Activated CD4-positive, alpha-beta T cell treated with anti-CD3 and anti-CD28 coated beads, Interleukin-2, amount 10 ng/mL, durations not matched to agents 7 days and 5 days (primary cell): ENCODE measurements around the gene DOCK4. TPM values are rescaled to one million over a fixed set of nuclear protein-coding genes. Genes with fewer than 3 reads are reported as not detected.

ENCODE experiments used
- CTCF ChIA-PET: fragments of 350-600 bp; sonication (Branson Sonifier 250); formaldehyde crosslinking; loops from one replicate; lab custom pipeline; 2021; ENCODE audit warnings: antibody characterized with exemption; lab: Charles Lee
- POLR2A ChIA-PET: fragments of 350-600 bp; sonication (Branson Sonifier 250); formaldehyde crosslinking; loops from one replicate; lab custom pipeline; 2021; ENCODE audit warnings: antibody characterized with exemption; lab: Charles Lee
- DNase-seq: peaks from one replicate; pipeline ENCODE4 v3.0.0-alpha.2; 2020
- H3K27ac Mint-ChIP-seq: one replicate; pipeline ENCODE4 v1.8.0; 2021; ENCODE audit warnings: mild to moderate bottlenecking, moderate library complexity, mixed read lengths
- H3K27me3 Mint-ChIP-seq: one replicate; pipeline ENCODE4 v1.8.0; 2021; ENCODE audit warnings: mixed read lengths
- H3K36me3 Mint-ChIP-seq: one replicate; pipeline ENCODE4 v1.8.0; 2021; ENCODE audit warnings: low read depth, mixed read lengths
- H3K4me1 Mint-ChIP-seq: one replicate; pipeline ENCODE4 v1.8.0; 2021; ENCODE audit warnings: mixed read lengths
- H3K4me3 Mint-ChIP-seq: one replicate; pipeline ENCODE4 v1.8.0; 2021; ENCODE audit warnings: mild to moderate bottlenecking, moderate library complexity, mixed read lengths
- H3K9me3 Mint-ChIP-seq: one replicate; pipeline ENCODE4 v1.8.0; 2021; ENCODE audit warnings: mixed read lengths
- total RNA-seq, 2 experiments: library from RNA; stranded (reverse); gene quantifications; one replicate each; pipeline ENCODE4 v1.2.3, GENCODE V29; 2021

Gene DOCK4
- total RNA-seq, 2 experiments from 2014 or later = 0.12 to 0.25 TPM

GRCh38 chr7:112143136-112143535, 63.1 kb downstream of the DOCK4 start:
- no peak for DNase-seq
- no peaks in the 10 kb centered on the region for H3K9me3 Mint-ChIP-seq
- no peak overlapping the region for H3K4me3 Mint-ChIP-seq
- H3K27ac Mint-ChIP-seq = no peak overlapping the region
- no peaks in the 10 kb centered on the region for H3K36me3 Mint-ChIP-seq
- peaks cover 5% of the 10 kb centered on the region for H3K27me3 Mint-ChIP-seq
- H3K4me1 Mint-ChIP-seq = no peaks in the 10 kb centered on the region
- POLR2A ChIA-PET = no interaction called here
- CTCF ChIA-PET = interaction anchor here (1.3 kb wide), 1 partner anchor 65 kb away, joined by 3 read pairs; no protein-coding TSS in a partner anchor

DNA sequence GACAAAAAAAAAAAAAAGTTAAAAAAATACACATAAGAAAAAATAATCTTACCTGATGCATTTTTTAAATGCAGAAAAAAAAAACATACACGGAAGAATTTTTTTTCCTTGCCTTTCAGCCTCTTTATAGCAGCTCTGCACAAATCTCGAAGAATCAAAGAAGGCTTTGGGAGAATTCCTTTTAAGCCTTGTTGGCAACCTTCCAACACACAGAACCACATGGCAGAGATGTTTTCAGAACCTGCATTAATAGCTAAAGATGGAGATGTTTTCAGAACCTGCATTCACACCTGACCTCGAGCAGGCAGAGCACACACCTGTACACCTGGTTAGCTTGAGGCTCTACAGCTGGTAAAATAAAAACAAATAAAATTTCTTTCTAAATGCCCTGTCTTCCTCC, 65.6 kb downstream of the DOCK4 start:
- no peak for DNase-seq
- Mint-ChIP-seq H3K27ac (no peak overlapping the region), H3K4me1 (no peaks in the 10 kb centered on the region), H3K4me3 (no peak overlapping the region), H3K9me3 (no peaks in the 10 kb centered on the region), H3K27me3 (no peaks in the 10 kb centered on the region), H3K36me3 (no peaks in the 10 kb centered on the region)
- CTCF ChIA-PET = no interaction called here
- POLR2A ChIA-PET = no interaction called here

DNA sequence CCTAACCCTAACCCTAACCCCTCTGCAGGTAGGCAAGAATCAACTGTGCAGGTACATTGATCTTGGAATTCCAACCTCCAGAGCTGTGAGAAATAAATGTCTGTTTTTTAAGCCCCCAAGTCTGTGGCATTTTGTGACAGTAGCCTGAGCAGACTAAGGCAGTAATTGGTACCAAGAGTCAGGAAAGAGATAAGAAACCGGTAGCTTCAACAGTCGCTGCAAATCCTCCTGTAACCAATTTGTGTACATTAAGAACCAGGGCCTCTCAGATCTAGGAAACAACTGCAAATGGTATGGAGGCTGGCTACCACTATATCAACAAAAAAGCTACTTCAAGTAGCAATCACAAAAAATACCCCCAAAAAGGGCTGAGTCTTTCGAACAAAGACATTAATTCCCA, 67.3 kb downstream of the DOCK4 start:
- Mint-ChIP-seq H3K4me1 (no peaks in the 10 kb centered on the region), H3K27me3 (no peaks in the 10 kb centered on the region), H3K27ac (no peak overlapping the region), H3K4me3 (no peak overlapping the region), H3K36me3 (no peaks in the 10 kb centered on the region), H3K9me3 (no peaks in the 10 kb centered on the region)
- CTCF ChIA-PET = no interaction called here
- no peak for DNase-seq
- POLR2A ChIA-PET = no interaction called here

DNA sequence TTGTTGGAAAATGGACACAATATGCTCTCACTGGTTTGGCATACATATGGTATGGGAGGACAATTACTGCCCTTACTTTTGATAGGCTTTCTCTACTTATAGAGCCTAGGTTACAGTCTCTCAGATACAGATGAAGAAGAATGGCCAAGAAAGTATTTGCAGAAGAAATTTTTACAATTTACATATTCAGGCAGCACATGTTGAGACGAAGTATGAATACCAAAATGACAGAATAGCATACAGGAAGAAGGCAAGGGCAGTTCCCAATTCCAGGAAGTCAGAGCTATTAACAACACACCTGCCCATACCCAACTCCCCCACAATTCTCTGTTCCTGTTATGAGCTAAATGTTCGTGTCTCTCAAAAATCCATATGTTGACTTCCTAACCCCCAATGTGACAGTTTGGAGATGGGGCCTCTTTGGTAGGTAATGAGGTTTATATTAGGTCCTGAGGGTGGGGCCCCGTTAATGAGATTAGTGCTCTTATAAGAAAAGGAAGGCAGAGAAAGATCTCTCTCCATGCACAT, 67.8 kb downstream of the DOCK4 start:
- H3K27me3 Mint-ChIP-seq = no peaks in the 10 kb centered on the region
- H3K4me3 Mint-ChIP-seq = no peak overlapping the region
- ChIA-PET POLR2A (no interaction called here), CTCF (no interaction called here)
- H3K36me3 Mint-ChIP-seq = no peaks in the 10 kb centered on the region
- no peaks in the 10 kb centered on the region for H3K9me3 Mint-ChIP-seq
- no peak for DNase-seq
- H3K4me1 Mint-ChIP-seq = no peaks in the 10 kb centered on the region
- no peak overlapping the region for H3K27ac Mint-ChIP-seq

DNA sequence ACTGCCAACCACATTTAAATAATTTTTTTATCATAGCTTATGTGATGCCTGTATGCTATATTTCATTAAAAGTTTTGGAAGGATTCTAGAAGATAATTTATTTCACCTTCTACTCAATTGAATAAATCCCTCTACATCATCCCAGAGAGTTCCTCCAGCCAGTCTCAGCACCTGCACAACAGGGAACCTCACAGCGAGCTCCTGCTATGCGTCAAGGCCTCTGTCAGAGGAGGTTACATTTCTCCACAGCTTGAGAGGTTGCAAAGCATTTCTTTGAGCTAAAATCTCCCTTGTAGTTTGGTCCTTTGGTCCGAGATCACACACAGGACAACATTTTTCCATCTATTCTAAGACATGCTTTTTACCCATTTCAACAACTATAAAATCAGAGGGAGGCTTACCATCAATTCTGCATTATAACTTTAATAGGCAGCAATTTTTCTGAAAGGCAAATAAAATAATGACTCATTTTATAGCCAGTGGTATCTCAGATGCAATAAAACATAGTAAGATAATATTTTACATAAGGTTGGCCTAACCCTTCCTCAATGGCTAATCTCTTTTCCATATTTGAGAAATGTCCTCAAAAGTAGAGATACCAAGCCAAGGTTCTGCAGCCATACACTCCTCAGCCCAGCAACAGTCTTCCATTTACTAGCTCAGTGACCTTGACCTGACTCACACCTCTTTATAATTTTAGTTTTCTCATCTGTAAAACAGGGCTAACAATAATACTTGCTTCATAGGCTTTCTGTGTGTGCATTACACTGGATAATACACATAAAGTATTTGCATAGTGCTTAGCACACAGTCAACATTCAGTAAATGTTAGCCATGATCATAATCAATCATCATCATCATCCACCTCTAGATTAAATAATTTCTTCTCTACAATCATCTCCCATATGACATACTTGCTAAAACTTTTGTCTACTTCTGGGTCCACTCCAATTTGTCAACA, 68.8 kb downstream of the DOCK4 start:
- no peak overlapping the region for H3K27ac Mint-ChIP-seq
- no peak for DNase-seq
- H3K4me3 Mint-ChIP-seq = no peak overlapping the region
- H3K4me1 Mint-ChIP-seq = no peaks in the 10 kb centered on the region
- H3K36me3 Mint-ChIP-seq = no peaks in the 10 kb centered on the region
- no peaks in the 10 kb centered on the region for H3K27me3 Mint-ChIP-seq
- ChIA-PET CTCF (no interaction called here), POLR2A (no interaction called here)
- no peaks in the 10 kb centered on the region for H3K9me3 Mint-ChIP-seq

GRCh38 chr7:112136271-112137008, 69.8 kb downstream of the DOCK4 start:
- CTCF ChIA-PET = interaction anchor here (0.6 to 1.5 kb wide), 4 partner anchors 8 to 744 kb away, joined by 3 to 4 read pairs (median 3); no protein-coding TSS in a partner anchor

DNA sequence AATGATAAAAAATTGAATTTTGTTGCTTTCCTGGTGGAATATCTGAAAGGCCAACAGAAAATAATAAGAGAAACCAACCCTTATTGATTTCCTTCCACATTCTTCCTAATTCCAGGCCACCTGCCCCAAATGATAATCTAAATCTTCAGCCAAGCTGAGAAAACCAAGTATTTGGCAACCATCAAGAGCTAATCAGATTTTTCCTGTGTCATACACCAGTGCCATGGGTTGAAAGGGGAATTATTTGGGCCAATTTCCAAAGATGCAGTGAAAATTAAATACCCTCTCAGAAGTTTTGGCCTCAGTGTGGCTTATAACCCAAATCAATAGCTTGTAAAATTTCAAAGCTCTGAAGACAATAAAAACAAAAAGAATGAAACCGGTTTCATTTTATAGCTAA, 70.4 kb downstream of the DOCK4 start:
- H3K36me3 Mint-ChIP-seq = no peaks in the 10 kb centered on the region
- no peaks in the 10 kb centered on the region for H3K9me3 Mint-ChIP-seq
- H3K4me3 Mint-ChIP-seq = no peak overlapping the region

More at GRCh38 chr7:112136271-112137008, 69.8 kb downstream of the DOCK4 start:
- Mint-ChIP-seq H3K27me3 (peaks cover 2% of the 10 kb centered on the region), H3K9me3 (no peaks in the 10 kb centered on the region), H3K36me3 (no peaks in the 10 kb centered on the region), H3K4me1 (no peaks in the 10 kb centered on the region), H3K27ac (no peak overlapping the region), H3K4me3 (no peak overlapping the region)
- DNase-seq = no peak
- POLR2A ChIA-PET = no interaction called here

GRCh38 chr7:112134039-112134438, 72.2 kb downstream of the DOCK4 start:
- Mint-ChIP-seq H3K36me3 (no peaks in the 10 kb centered on the region), H3K4me3 (no peak overlapping the region), H3K27ac (no peak overlapping the region), H3K27me3 (peaks cover 2% of the 10 kb centered on the region), H3K9me3 (no peaks in the 10 kb centered on the region), H3K4me1 (no peaks in the 10 kb centered on the region)
- ChIA-PET CTCF (interaction anchor here (1.1 kb wide), 1 partner anchor 17 kb away, joined by 3 read pairs; no protein-coding TSS in a partner anchor), POLR2A (no interaction called here)
- DNase-seq = no peak

More for the DNA sequence above, 70.4 kb downstream of the DOCK4 start:
- no peak for DNase-seq
- ChIA-PET CTCF (interaction anchor here (0.6 to 1.5 kb wide), 4 partner anchors 9 to 745 kb away, joined by 3 to 4 read pairs (median 3); no protein-coding TSS in a partner anchor), POLR2A (no interaction called here)
- Mint-ChIP-seq H3K27me3 (peaks cover 2% of the 10 kb centered on the region), H3K4me1 (no peaks in the 10 kb centered on the region), H3K27ac (no peak overlapping the region)

DNA sequence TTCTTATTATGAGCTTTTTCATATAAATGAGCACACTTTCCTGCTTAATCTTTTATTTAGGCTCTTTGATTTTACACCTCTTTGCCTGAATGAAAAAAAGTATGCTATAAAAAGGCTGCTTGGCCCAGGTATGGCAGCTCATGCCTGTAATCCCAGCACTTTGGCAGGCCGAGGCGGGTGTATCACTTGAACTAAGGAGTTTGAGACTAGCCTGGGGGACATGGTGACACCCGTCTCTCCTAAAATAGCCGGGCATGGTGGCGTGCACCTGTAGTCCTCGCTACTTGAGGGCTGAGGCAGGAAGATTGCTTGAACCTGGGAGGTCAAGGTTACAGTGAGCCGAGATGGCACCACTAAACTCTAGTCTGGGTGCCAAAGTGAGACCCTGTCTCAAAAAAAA, 72.9 kb downstream of the DOCK4 start:
- CTCF ChIA-PET = interaction anchor here (1.1 kb wide), 1 partner anchor 17 kb away, joined by 3 read pairs; no protein-coding TSS in a partner anchor
- H3K36me3 Mint-ChIP-seq = no peaks in the 10 kb centered on the region

DNA sequence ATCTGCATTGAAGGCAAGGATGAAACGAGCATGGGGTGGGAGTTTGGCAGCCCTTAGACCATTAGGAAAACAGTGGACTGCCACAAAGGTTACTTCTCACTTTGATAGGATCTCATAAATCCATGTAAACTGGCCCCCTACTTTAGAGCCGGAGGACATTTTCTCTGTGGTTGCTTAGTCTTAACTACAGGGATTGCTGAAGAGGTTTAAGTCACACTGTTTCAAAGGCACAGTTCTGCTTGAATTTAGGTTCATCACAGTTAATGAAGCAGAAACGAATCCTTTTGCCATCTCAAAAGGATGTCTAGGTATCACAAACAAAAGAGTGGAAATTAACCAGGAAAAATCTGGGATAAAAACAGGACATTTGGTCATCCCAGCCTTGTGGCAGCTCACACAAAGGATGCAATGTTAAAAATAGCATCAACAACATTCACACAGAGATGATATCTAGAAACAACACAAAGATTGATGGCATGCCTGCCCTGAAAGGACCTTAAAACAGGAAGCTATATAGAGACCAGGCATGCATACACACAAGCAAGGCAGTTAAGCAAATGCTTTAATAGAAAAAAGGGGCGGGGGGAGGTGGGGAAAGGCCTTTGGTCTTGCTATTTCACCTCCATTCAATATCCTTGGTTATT, 74.0 kb downstream of the DOCK4 start:
- peaks cover 2% of the 10 kb centered on the region for H3K27me3 Mint-ChIP-seq
- DNase-seq = no peak
- ChIA-PET CTCF (no interaction called here), POLR2A (no interaction called here)
- H3K4me1 Mint-ChIP-seq = no peaks in the 10 kb centered on the region
- H3K9me3 Mint-ChIP-seq = no peaks in the 10 kb centered on the region
- no peak overlapping the region for H3K4me3 Mint-ChIP-seq
- no peak overlapping the region for H3K27ac Mint-ChIP-seq
- H3K36me3 Mint-ChIP-seq = no peaks in the 10 kb centered on the region

More for the DNA sequence above, 72.9 kb downstream of the DOCK4 start:
- Mint-ChIP-seq H3K27me3 (peaks cover 2% of the 10 kb centered on the region), H3K9me3 (no peaks in the 10 kb centered on the region), H3K27ac (no peak overlapping the region), H3K4me1 (no peaks in the 10 kb centered on the region), H3K4me3 (no peak overlapping the region)
- POLR2A ChIA-PET = no interaction called here
- DNase-seq = no peak

- ChIA-PET CTCF (no interaction called here), POLR2A (no interaction called here)
- peaks cover 2% of the 10 kb centered on the region for H3K27me3 Mint-ChIP-seq
Observed at GRCh38 chr7:112130729-112131410, 75.3 kb downstream of the DOCK4 start.

More at GRCh38 chr7:112130729-112131410, 75.3 kb downstream of the DOCK4 start:
- H3K27ac Mint-ChIP-seq = no peak overlapping the region
- peaks cover 2% of the 10 kb centered on the region for H3K36me3 Mint-ChIP-seq
- no peak for DNase-seq
- H3K4me3 Mint-ChIP-seq = no peak overlapping the region
- H3K4me1 Mint-ChIP-seq = no peaks in the 10 kb centered on the region
- no peaks in the 10 kb centered on the region for H3K9me3 Mint-ChIP-seq
